ENCODE results near the gene CYP27C1.

The CYP27C1 gene

DNA sequence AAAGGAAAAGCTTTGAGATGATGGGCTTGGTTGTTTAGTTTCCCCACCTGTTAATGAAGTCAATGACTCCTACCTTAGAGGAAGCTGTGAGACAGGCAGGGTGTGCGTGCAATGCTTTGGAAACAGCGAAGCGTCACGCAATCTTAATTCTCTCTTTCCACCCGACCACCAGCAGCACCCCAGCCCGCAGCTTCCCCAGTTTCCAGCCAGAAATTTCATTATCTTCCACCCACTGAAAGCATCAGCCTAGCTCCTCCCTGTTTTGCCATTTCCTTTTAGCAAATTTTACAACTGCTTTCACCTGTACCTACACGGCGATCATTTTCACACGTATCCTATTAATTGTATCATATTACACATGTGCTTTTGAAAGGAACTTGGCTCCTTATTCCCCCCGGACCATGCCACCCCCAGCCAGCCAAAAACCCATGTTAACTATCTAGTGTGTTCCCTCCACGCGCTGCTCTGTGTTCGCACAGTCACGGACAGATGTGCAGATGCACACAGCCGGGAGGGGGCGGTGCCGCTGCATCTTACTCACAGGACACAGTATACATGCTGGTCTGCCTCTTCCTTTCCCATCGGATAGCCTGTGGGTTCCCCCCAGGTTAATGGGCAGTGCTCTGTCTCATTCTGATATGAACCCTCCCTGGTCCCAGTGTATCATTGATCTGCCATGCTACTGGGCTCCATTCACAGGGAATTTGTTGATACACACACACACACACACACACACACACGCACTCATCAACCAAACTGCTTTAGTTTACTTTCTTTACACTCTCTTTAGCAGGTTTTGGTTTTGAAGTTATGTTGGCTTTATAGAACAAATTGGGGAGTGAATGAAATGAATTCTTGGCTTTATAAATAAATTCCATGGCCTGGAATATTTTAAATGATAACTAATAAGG, 22.4 kb downstream of the CYP27C1 start:
- Histone ChIP-seq H2AFZ (peak overlapping the region; percentile 22), H3K79me2 (no peaks in the 10 kb centered on the region), H3K27me3 (ENCODE audit: control insufficient read depth, insufficient read depth, low read length) (no peaks in the 10 kb centered on the region), H3K4me2 (ENCODE audit: low read length) (no peak overlapping the region), H3K4me1 (no peaks in the 10 kb centered on the region), H3K9ac (no peak overlapping the region), H3K4me3 (ENCODE audit: low read depth, low read length) (no peak overlapping the region), H3K36me3 (ENCODE audit: control insufficient read depth, insufficient read depth, low read length) (no peaks in the 10 kb centered on the region), H3K9me3 (ENCODE audit: control insufficient read depth, low read length) (no peaks in the 10 kb centered on the region), H3K27ac (no peak overlapping the region)
- TF ChIP-seq, protein P1, sequence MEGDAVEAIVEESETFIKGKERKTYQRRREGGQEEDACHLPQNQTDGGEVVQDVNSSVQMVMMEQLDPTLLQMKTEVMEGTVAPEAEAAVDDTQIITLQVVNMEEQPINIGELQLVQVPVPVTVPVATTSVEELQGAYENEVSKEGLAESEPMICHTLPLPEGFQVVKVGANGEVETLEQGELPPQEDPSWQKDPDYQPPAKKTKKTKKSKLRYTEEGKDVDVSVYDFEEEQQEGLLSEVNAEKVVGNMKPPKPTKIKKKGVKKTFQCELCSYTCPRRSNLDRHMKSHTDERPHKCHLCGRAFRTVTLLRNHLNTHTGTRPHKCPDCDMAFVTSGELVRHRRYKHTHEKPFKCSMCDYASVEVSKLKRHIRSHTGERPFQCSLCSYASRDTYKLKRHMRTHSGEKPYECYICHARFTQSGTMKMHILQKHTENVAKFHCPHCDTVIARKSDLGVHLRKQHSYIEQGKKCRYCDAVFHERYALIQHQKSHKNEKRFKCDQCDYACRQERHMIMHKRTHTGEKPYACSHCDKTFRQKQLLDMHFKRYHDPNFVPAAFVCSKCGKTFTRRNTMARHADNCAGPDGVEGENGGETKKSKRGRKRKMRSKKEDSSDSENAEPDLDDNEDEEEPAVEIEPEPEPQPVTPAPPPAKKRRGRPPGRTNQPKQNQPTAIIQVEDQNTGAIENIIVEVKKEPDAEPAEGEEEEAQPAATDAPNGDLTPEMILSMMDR (IDR thresholded peaks at IDR 0.05), result peak; percentile 40

DNA sequence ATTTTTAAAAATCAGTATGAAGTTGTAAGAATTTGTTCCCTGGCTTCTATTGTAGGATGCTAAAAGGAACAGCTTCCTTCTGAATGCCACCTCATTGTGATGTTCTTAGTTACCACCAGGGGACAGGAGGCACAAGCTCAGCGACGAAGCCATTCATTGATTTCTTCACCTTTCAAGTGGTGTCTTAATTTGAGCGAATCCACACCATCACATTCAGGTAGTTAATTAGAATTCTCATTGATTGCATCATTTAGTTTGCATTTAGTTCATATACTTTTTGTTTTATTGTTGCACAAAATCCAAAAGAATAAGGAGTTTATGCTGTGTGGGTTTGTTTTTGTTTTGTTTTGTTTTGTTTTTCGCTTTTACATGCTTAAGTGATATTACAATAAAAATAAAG, 23.1 kb downstream of the CYP27C1 start:
- Histone ChIP-seq H3K27me3 (ENCODE audit: control insufficient read depth, insufficient read depth, low read length) (no peaks in the 10 kb centered on the region), H2AFZ (no peak overlapping the region), H3K4me3 (ENCODE audit: low read depth, low read length) (no peak overlapping the region), H3K9ac (no peak overlapping the region), H3K4me2 (ENCODE audit: low read length) (no peak overlapping the region), H3K9me3 (ENCODE audit: control insufficient read depth, low read length) (no peaks in the 10 kb centered on the region), H3K36me3 (ENCODE audit: control insufficient read depth, insufficient read depth, low read length) (no peaks in the 10 kb centered on the region), H3K27ac (no peak overlapping the region), H3K79me2 (no peaks in the 10 kb centered on the region), H3K4me1 (no peaks in the 10 kb centered on the region)
- TF ChIP-seq, protein P1 (IDR thresholded peaks at IDR 0.05), result no peak

DNA sequence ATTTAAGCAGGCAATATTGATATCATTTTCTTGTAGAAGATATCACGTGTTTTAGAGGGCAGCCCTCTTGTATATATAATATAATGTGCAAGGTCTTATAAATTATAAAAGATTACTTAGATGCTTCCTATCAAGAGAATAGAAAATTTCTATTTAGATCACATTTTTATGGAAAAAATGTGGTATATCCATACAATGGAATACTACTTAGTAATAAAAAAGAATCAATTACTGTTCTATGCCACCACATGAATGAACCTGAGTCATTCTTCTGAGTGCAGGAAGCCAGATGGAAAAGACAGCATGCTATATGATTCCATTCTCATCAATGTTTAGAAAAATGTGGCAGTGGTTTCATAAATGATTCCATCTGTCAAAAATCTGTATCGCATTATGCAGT, 23.6 kb downstream of the CYP27C1 start:
- Histone ChIP-seq H3K9ac (no peak overlapping the region), H3K4me2 (ENCODE audit: low read length) (no peak overlapping the region), H3K4me3 (ENCODE audit: low read depth, low read length) (no peak overlapping the region), H3K4me1 (no peaks in the 10 kb centered on the region), H3K79me2 (no peaks in the 10 kb centered on the region), H3K36me3 (ENCODE audit: control insufficient read depth, insufficient read depth, low read length) (no peaks in the 10 kb centered on the region), H3K27me3 (ENCODE audit: control insufficient read depth, insufficient read depth, low read length) (no peaks in the 10 kb centered on the region), H3K27ac (no peak overlapping the region), H2AFZ (no peak overlapping the region), H3K9me3 (ENCODE audit: control insufficient read depth, low read length) (no peaks in the 10 kb centered on the region)
- TF ChIP-seq, protein P1 (IDR thresholded peaks at IDR 0.05), result no peak

DNA sequence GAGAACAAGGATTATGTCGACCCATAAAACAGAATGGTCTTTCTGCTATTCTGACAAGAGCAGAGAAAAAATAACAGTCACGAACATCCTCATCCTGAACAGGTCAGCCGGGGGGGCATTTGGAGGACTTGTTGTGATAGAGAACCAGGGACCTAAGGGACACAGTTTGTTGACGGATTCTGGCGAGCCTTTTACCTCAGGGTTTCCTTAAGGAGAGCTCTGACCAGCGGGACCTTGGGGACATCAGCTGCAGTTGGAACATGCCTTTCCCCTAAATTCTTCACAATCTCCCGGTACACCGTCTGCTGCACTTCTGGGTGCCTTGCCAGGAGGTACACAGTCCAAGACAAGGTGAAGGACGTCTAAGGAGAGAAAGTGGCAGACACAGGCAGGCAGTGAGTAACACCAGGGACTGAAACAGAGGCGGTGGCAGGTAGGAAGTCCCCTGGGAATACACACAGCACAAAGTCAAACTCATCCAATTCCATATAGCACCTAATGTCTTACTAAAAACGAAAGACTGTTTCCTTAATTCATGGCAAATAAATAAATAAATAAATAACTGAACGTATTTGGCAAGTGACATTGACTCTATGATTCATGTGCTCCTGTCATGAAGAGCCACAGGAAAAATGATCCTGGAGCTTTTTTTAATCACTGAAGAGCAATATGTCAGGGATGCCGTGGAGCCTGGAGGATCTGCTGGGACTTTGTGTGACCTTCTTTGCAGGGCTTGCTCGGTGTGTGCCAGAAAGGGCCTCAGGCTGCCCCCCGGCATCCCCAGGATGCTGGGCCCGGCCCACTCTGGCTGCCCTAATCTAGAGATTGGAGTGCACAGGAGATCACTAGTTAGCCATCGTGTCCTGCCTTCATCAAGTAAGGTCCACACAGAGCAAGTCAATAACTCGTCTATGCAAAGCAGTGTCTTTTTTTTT, 24.7 kb downstream of the CYP27C1 start:
- Histone ChIP-seq H3K9ac (no peak overlapping the region), H3K4me1 (no peaks in the 10 kb centered on the region), H2AFZ (no peak overlapping the region), H3K4me3 (ENCODE audit: low read depth, low read length) (no peak overlapping the region), H3K79me2 (no peaks in the 10 kb centered on the region), H3K36me3 (ENCODE audit: control insufficient read depth, insufficient read depth, low read length) (no peaks in the 10 kb centered on the region), H3K9me3 (ENCODE audit: control insufficient read depth, low read length) (no peaks in the 10 kb centered on the region), H3K27ac (no peak overlapping the region), H3K27me3 (ENCODE audit: control insufficient read depth, insufficient read depth, low read length) (no peaks in the 10 kb centered on the region), H3K4me2 (ENCODE audit: low read length) (no peak overlapping the region)
- TF ChIP-seq, protein P1 (IDR thresholded peaks at IDR 0.05), result no peak
